Measurements from ENCODE around the gene SPSB2. TPM values are rescaled to one million over a fixed set of nuclear protein-coding genes. Genes with fewer than 3 reads are reported as not detected.

Gene SPSB2
- total RNA-seq, 1 donor from 2014 or later = 7.9 TPM

DNA sequence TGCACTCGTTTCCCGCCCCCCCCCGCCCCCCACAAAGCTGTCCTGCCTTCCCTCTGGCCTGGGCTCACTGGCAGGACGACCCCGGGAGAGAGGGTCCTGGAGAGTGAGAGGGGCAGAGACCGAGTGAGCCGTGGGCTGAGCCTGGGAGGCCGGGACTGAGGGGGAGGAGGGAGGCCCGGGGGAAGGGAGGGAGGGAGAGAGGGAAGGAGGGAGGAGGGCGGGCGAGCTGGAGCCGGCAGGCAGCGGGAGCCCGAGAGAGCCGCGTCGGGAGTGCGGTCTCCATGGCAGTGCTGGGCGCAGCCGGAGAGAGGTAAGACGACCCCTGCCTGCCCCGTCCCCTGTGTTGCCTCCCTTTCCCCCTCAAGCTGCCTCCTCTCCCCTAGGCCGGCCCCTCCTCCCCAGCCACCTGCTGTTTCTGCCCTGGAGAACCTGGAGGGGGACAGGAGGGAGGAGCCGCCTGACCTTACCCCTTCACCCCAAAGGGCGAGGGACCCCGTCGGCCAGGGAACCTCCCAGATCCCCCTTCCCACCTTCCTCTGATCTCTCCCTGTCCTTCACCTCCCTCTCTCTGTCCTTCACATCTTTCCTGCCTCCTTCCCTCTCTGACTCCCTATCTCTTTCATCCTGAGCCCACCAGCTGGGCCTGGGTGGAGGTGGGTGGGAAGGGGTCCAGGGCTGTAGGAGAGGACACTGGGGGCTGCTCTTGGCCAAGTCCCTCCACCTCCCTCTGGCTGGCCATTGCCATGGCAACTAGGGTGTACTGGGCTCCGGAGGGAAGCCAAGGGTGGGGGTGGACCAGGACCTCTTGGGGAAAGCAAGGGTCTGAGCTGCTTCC lies 51.3 kb downstream of the SPSB2 start, which contains the start of gene GPR162:
TSS of gene GPR162 (plus strand) at position 231 of the 835 bp plus-strand sequence. CDS start 2,078 bp downstream, outside the sequence.
- no peak for DNase-seq (ENCODE audit: low read depth)
- peaks cover 23% of the 10 kb centered on the region for H3K27me3 ChIP-seq (ENCODE audit: control insufficient read depth, insufficient read depth, low read length)

More for the DNA sequence above, 51.3 kb downstream of the SPSB2 start, which contains the start of gene GPR162:
- no peak for FAIRE-seq
- Histone ChIP-seq H3K4me3 (ENCODE audit: low read depth, low read length) (peak within 1 kb of the TSS; percentile 14), H3K36me3 (ENCODE audit: control insufficient read depth, insufficient read depth, low read length) (no peaks in the 10 kb centered on the region)
- TF ChIP-seq, protein P1, sequence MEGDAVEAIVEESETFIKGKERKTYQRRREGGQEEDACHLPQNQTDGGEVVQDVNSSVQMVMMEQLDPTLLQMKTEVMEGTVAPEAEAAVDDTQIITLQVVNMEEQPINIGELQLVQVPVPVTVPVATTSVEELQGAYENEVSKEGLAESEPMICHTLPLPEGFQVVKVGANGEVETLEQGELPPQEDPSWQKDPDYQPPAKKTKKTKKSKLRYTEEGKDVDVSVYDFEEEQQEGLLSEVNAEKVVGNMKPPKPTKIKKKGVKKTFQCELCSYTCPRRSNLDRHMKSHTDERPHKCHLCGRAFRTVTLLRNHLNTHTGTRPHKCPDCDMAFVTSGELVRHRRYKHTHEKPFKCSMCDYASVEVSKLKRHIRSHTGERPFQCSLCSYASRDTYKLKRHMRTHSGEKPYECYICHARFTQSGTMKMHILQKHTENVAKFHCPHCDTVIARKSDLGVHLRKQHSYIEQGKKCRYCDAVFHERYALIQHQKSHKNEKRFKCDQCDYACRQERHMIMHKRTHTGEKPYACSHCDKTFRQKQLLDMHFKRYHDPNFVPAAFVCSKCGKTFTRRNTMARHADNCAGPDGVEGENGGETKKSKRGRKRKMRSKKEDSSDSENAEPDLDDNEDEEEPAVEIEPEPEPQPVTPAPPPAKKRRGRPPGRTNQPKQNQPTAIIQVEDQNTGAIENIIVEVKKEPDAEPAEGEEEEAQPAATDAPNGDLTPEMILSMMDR (IDR thresholded peaks at IDR 0.05; ENCODE audit: insufficient read depth, low read length, severe bottlenecking) = no peak

Other genes starting within 250 kb of the SPSB2 start
- 2.1 and 4.1 TPM in 2 replicates for gene LPAR5, start 237.3 kb downstream of the SPSB2 start, total RNA-seq
- under 0.01 and 0.51 TPM in 2 replicates for gene ACRBP, start 225.9 kb downstream of the SPSB2 start, total RNA-seq
- gene ING4, start 210.2 kb downstream of the SPSB2 start, total RNA-seq = 15.3 and 22.0 TPM in 2 replicates
- gene ZNF384, start 183.9 kb downstream of the SPSB2 start, total RNA-seq = 5.3 and 7.0 TPM in 2 replicates
- not detected in 2 replicates for gene PIANP, start 172.5 kb downstream of the SPSB2 start, total RNA-seq
- 63.7 and 86.0 TPM in 2 replicates for gene COPS7A, start 149.3 kb downstream of the SPSB2 start, total RNA-seq
- gene MLF2, start 120.2 kb downstream of the SPSB2 start, total RNA-seq = 136 and 180 TPM in 2 replicates
- 17.6 and 35.3 TPM in 2 replicates for gene PTMS, start 106.9 kb downstream of the SPSB2 start, total RNA-seq
- not detected in 2 replicates for gene LAG3, start 100.8 kb downstream of the SPSB2 start, total RNA-seq
- not detected in 2 replicates for gene CD4, start 83.8 kb downstream of the SPSB2 start, total RNA-seq
- not detected in 2 replicates for gene GPR162, start 51.5 kb downstream of the SPSB2 start, total RNA-seq
- gene P3H3, start 44.9 kb downstream of the SPSB2 start, total RNA-seq = 11.3 and 20.0 TPM in 2 replicates
- 0.38 and 0.53 TPM in 2 replicates for gene GNB3, start 32.4 kb downstream of the SPSB2 start, total RNA-seq
- gene CDCA3, start 22.0 kb downstream of the SPSB2 start, total RNA-seq = 0.26 and 0.51 TPM in 2 replicates
- 45.0 and 46.9 TPM in 2 replicates for gene USP5, start 21.2 kb downstream of the SPSB2 start, total RNA-seq
- gene TPI1, start 5.8 kb downstream of the SPSB2 start, total RNA-seq = 1,194 and 1,306 TPM in 2 replicates
- gene LRRC23, start 31.5 kb upstream of the SPSB2 start, total RNA-seq = 11.6 and 12.8 TPM in 2 replicates
- gene ENO2, start 41.3 kb upstream of the SPSB2 start, total RNA-seq = 9.0 and 10.0 TPM in 2 replicates
- 4.9 and 7.1 TPM in 2 replicates for gene ATN1, start 54.7 kb upstream of the SPSB2 start, total RNA-seq
- not detected in 2 replicates for gene RNU7-1, start 70.5 kb upstream of the SPSB2 start, total RNA-seq
- 92.2 and 161 TPM in 2 replicates for gene C12orf57, start 70.7 kb upstream of the SPSB2 start, total RNA-seq
- 10.9 and 12.4 TPM in 2 replicates for gene PTPN6, start 78.1 kb upstream of the SPSB2 start, total RNA-seq
- gene PHB2, start 97.4 kb upstream of the SPSB2 start, total RNA-seq = 83.7 and 189 TPM in 2 replicates
- 68.2 and 68.4 TPM in 2 replicates for gene EMG1, start 97.6 kb upstream of the SPSB2 start, total RNA-seq
- 7.9 and 13.3 TPM in 2 replicates for gene LPCAT3, start 145.2 kb upstream of the SPSB2 start, total RNA-seq
- 1.5 and 6.3 TPM in 2 replicates for gene C1S, start 187.4 kb upstream of the SPSB2 start, total RNA-seq
- gene C1R, start 219.1 kb upstream of the SPSB2 start, total RNA-seq = 1.9 and 3.2 TPM in 2 replicates
- 11.3 and 14.3 TPM in 2 replicates for gene C1RL, start 235.9 kb upstream of the SPSB2 start, total RNA-seq

All from bronchial epithelial cell (primary cell).